ENCODE results near the gene DCDC2.
A peak's percentile ranks its signal among the peaks of the same experiment; 100 is the strongest.
"Not testable (repeated sequence)": the region's sequence is repeated elsewhere in the genome, so short reads cannot be mapped to it uniquely, and the experiment has no call there.

Gene DCDC2

GRCh38 chr6:24378473-24379097 is 20.7 kb upstream of the DCDC2 start:
- DNase-seq, result no peak

DNA sequence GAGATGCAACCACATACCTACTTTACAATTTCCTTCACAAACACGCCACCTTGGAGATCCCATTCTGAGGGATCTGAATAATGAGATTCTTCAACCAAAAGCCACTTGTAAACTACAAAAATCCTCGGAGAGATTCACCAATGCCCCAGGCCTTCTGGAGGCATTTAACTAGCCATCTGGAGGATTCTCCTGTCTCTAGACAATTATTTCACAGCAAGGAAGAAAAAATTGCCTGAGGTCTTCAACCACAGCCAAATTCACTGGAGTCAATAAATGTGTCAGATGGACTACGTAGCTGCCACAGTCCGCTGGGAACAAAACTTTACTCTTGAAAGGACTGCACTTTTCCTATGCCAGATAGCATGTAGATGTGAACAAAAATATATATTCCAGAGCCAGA is 19.0 kb upstream of the DCDC2 start:
- DNase-seq, result no peak

GRCh38 chr6:24374612-24375011 is 16.8 kb upstream of the DCDC2 start:
- DNase-seq, result no peak

DNA sequence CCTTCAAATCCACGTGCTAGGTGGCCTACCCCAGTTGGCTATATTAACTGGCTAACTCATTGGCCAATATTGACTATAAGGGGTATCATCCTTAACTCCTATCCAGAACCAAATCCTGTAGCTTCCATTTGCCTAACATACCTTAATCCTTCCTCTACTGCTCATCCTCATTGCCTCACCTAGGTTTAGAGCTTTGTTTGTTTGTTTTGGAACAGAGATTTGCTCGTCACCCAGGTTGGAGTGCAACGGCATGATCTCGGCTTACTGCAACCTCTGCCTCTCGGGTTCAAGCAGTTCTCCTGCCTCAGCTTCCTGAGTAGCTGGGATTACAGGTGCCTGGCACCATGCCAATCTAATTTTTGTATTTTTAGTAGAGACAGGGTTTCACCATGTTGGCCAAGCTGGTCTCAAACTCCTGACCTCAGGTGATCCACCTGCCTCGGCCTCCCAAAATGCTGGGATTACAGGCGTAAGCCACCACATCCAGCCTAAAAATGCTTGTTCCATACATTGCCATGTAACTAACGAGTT is 7.3 kb upstream of the DCDC2 start:
- not testable (repeated sequence) for DNase-seq

DNA sequence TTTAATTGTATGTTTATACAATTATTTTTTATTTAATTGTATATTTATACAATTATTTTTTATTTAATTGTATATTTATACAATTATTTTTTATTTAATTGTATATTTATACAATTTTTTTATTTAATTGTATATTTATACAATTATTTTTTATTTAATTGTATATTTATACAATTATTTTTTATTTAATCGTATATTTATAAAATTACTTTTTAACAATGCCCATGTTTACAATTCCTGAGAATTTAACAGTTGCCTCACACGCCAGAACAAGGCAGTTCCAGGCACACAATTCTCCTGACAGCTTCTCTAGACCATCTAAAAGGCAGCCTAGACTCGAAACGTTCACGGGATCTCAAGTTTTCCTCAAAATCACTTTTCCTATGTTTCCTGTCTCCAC is 4.5 kb upstream of the DCDC2 start:
- DNase-seq, result not testable (repeated sequence)

DNA sequence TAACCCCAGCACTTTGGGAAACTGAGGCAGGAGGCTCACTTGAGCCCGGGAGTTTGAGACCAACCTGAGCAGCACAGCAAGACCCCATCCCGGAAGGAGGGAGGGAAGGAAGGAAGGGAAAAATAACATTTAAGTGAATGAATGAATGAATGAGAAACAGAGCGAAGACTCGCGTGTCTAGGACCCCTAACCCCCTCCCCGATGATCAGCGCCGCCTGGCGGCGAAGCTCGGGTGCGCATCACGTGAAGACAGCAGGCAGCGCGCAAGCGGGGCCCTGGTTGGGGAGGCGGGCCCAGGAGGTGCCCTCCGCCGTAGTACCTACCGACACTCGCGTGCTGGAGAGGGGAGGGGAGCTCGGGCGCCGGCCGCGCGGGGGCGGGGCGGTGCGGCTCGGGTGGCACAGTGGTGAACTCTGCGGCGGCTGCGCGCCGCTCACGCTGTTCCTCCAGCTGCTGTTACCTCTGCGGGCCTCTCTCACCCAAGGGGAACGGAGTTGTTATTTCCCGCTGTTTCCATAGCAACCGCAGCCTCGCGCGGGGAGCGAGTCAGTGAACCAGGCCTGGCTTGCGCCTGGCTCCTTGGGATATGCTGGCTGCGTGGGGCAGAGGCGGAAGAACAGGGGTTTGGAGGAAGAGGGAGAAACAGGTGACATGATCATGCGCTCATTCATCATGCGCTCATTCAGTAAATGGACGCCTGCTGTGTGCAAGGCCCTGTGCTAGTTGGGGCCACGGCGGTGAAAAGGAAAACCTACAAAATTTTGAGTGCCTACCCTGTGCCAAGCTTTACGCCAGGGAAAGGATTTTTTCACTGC is 2.0 kb upstream of the DCDC2 start:
- DNase-seq, result peak; percentile 79

GRCh38 chr6:24358219-24358821 is 461 bp upstream of the DCDC2 start:
- DNase-seq, result no peak

DNA sequence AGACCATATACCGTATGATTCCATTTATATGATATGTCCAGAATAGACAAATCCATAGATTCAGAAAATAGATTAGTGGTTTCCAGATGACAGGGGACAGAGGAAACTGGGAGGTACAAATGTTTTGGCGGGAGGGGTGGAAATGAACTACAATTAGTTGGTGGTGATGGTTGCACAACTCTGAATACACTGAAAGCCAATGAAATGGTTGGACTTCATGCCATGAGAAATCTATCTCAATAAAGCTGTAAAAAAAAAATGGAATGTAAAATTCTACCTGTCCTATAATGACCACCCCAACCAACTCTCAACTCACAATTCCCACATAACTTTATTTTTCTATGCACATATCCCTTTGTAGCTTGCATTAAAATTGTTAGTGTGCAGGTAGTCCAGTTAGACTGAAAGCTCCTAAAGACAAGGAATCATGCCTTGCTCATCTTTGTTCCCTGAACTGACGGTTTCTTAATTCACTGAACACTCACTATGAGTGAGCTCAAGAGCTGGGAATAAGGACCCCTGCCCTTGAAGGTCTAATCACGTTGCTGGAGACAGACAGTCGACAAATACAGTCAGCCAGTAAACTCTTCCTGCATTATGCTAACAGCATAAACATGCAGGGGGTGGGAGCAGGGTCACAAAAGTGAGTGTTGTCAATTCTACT is 1.4 kb downstream of the DCDC2 start:
- no peak for DNase-seq

GRCh38 chr6:24355393-24355792 is 2.5 kb downstream of the DCDC2 start:
- DNase-seq, result no peak

DNA sequence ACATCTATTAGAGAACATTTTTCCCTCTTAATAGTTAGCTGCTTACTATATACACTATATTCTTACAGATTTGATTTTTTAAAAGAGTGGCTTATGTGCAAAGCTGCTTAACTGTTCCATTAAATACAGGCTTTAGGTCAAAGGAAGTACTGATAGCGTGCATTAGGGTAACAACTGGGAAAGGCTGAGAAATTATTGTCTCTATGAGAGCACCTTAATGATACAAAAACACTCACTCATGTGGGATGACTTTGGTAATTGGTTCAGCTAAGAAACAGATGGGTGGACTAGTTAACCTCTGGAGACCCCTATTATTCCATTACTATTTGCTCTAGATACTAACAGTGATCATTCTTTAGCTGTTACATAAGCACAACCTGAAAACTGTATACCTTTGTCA is 4.0 kb downstream of the DCDC2 start:
- DNase-seq, result no peak

DNA sequence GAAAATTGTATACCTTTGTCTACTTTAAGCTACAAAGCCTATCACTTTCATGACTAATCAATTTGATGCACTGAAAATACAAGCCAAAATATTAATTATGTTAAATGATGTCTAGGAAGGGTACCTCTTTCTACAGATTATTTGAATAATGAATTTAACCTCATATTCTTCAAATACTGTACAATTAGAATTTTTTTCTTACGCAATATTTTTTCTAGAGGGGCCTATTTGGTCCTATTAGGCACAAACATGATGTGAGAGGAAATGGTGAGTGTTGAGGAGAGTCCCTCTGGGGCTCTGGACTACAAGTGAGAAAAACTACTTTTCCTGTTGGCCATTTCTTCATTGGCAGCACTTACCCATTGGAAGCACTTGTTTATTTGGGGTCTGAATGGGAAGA is 5.4 kb downstream of the DCDC2 start:
- DNase-seq, result no peak

- DNase-seq, result no peak
These were observed 12.9 kb downstream of the DCDC2 start for GRCh38 chr6:24344976-24345375.

GRCh38 chr6:24340998-24341938 is 16.6 kb downstream of the DCDC2 start:
- DNase-seq, result no peak

DNA sequence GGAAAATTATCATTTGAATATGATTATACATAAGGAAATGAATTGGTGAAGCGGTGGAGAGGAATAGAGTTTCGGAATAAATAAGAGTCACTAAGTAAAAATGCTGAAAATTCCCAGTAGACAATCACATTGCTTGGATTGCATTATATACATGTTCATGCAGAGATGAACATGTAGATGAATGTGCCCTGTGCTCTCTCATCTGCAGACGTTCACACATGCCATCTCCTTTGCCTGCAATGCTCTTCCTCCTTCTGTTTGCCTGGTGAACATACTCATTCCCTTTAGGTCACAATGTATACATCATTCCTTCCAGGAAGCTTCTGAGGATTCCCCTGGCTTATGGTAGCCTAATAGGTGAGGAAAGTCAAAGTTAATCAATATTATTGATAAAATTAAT is 17.9 kb downstream of the DCDC2 start:
- no peak for DNase-seq

- no peak for DNase-seq
These were observed 23.6 kb downstream of the DCDC2 start for GRCh38 chr6:24334285-24334684.

GRCh38 chr6:24332317-24332716 is 25.5 kb downstream of the DCDC2 start:
- DNase-seq, result no peak

GRCh38 chr6:24330137-24330732 is 27.6 kb downstream of the DCDC2 start:
- no peak for DNase-seq

DNA sequence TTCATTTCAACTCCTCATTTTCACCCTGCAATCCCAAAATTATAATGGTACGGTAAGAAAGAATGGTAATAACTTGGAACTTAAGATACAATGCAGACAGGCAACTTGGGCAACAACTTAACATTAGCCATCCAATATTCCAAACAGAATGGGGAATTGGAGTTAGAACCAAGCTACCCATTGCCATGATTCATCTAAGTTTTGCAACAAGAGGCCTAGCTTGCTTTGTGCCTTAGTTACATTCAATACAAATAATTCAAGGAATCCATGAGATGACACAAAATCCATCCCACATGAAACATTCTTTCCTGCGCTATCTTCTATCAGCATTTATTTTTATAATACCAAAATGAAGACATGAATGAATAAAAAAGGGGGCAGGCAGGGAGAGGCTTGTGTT is 28.4 kb downstream of the DCDC2 start:
- DNase-seq, result no peak

DNA sequence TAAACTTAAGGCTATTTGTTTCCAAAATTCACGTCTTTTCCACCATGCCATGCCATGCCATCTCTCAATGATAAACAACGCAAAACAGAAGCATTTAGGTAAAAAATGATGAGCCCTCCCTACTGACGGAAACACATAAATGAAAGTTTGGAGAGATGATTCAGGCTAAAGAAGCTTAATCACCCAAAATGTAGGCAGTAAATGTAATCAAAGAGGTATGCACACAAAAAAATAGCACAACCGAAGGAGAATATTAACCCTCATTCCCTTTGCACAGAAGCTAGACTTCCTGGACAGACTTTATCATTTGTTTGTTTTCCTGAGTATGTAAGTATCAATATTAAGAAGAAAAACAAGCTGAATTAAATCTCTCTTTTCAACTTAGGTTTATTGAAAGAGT is 28.8 kb downstream of the DCDC2 start:
- DNase-seq, result no peak

DNA sequence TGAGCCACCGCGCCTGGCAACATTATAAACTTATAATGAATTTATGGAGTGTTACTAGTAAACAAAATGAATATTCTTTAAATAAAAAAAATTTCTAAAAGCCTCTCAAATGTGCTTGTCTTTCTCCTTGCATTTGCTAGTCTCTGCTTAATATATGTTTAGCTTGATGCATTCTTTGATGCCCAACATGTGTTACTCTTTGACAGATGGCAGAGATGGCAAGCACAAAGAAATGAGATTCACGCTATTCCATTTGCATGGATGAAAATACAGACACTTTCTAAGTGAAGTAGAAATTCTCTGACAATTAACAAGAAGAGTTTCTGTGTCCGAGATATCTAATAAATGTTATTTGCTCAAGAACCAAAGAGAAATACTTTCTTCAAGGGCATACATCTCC is 30.1 kb downstream of the DCDC2 start:
- DNase-seq, result no peak

DNA sequence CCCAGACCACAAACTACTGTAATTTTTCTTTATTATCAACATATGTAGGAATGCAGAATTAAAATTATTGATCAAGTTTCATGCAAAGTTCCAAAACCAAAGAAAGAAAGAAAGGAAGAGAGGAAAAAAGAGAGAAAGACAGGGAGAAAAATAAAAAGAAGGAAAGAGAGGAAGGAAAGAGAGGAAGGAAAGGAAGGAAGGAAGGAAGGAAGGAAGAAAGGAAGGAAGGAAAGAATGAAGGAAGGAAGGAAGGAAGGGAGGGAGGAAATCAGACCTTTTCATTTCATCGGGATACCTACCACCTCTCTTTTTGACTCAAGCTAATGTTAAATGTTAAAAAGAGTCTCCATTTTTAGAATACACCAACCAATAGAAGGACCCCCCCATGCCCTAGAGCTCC is 31.9 kb downstream of the DCDC2 start:
- DNase-seq, result no peak

GRCh38 chr6:24324617-24325016 is 33.2 kb downstream of the DCDC2 start:
- DNase-seq, result no peak
